Measurements from ENCODE around the gene CCR7. TPM values are rescaled to one million over a fixed set of nuclear protein-coding genes. Genes with fewer than 3 reads are reported as not detected.

Gene CCR7
- total RNA-seq, 2 experiments from 2014 or later: 150 to 156 TPM

GRCh38 chr17:40526668-40527067 is 38.6 kb downstream of the CCR7 start:
- DNase-seq: peak; percentile 5
- CTCF ChIA-PET: interaction anchor here (0.7 to 1.8 kb wide), 2 partner anchors 50 to 76 kb away, joined by 3 to 12 read pairs; no protein-coding TSS in a partner anchor
- no peak overlapping the region for H3K4me3 Mint-ChIP-seq
- peaks cover 38% of the 10 kb centered on the region for H3K4me1 Mint-ChIP-seq (ENCODE audit: low read depth)
- peaks cover 18% of the 10 kb centered on the region for H3K9me3 Mint-ChIP-seq
- intact Hi-C loops (cut with micrococcal nuclease): no loop called here
- no peaks in the 10 kb centered on the region for H3K27me3 Mint-ChIP-seq (ENCODE audit: low read depth)
- H3K36me3 Mint-ChIP-seq (ENCODE audit: low read depth): peaks cover 20% of the 10 kb centered on the region
- no peak overlapping the region for H3K27ac Mint-ChIP-seq

- H3K27me3 Mint-ChIP-seq (ENCODE audit: low read depth): no peaks in the 10 kb centered on the region
- H3K27ac Mint-ChIP-seq: no peak overlapping the region
- H3K36me3 Mint-ChIP-seq (ENCODE audit: low read depth): peaks cover 22% of the 10 kb centered on the region
- intact Hi-C loops (cut with micrococcal nuclease): no loop called here
- H3K4me3 Mint-ChIP-seq: no peak overlapping the region
- no peak for DNase-seq
- H3K9me3 Mint-ChIP-seq: peaks cover 18% of the 10 kb centered on the region
- H3K4me1 Mint-ChIP-seq (ENCODE audit: low read depth): peaks cover 27% of the 10 kb centered on the region
- CTCF ChIA-PET: interaction anchor here (0.6 to 1.0 kb wide), 2 partner anchors 74 to 1143 kb away, joined by 3 read pairs; no protein-coding TSS in a partner anchor
Observed at GRCh38 chr17:40525294-40525693, 40.0 kb downstream of the CCR7 start.

- DNase-seq: no peak
- no peaks in the 10 kb centered on the region for H3K27me3 Mint-ChIP-seq (ENCODE audit: low read depth)
- H3K4me3 Mint-ChIP-seq: no peak overlapping the region
- intact Hi-C loops (cut with micrococcal nuclease): no loop called here
- peaks cover 22% of the 10 kb centered on the region for H3K36me3 Mint-ChIP-seq (ENCODE audit: low read depth)
- H3K27ac Mint-ChIP-seq: no peak overlapping the region
- peaks cover 18% of the 10 kb centered on the region for H3K4me1 Mint-ChIP-seq (ENCODE audit: low read depth)
- CTCF ChIA-PET: interaction anchor here (0.6 to 1.4 kb wide), 2 partner anchors 8 to 80 kb away, joined by 3 read pairs; no protein-coding TSS in a partner anchor
- H3K9me3 Mint-ChIP-seq: peaks cover 18% of the 10 kb centered on the region
Observed at GRCh38 chr17:40524243-40524965, 40.9 kb downstream of the CCR7 start.

DNA sequence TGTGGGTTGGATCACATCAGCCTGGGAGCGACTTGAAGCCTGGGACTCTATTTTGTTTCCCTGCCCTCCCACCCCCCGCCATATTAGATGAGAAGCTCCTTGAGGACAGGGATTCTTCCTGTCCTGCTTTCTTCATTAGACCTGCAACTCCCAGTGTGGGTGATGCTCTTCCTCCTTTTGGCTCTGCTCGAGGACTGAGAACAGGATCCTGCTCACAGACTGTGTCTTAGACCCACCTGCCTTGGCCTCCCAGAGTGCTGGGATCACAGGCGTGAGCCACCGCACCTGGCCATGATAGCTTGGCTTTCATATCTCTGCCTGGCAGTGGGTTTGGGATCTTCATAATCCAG is 42.3 kb downstream of the CCR7 start:
- H3K4me1 Mint-ChIP-seq (ENCODE audit: low read depth): peaks cover 19% of the 10 kb centered on the region
- H3K36me3 Mint-ChIP-seq (ENCODE audit: low read depth): peaks cover 22% of the 10 kb centered on the region

GRCh38 chr17:40522250-40522960 is 42.9 kb downstream of the CCR7 start:
- CTCF ChIA-PET: interaction anchor here (0.6 to 1.1 kb wide), 3 partner anchors 42 to 227 kb away, joined by 3 to 4 read pairs (median 3); no protein-coding TSS in a partner anchor
- Mint-ChIP-seq H3K4me3 (no peak overlapping the region), H3K27me3 (ENCODE audit: low read depth) (peaks cover under 1% of the 10 kb centered on the region), H3K36me3 (ENCODE audit: low read depth) (peaks cover 23% of the 10 kb centered on the region), H3K9me3 (peaks cover 18% of the 10 kb centered on the region), H3K27ac (no peak overlapping the region), H3K4me1 (ENCODE audit: low read depth) (peaks cover 22% of the 10 kb centered on the region)
- intact Hi-C loops (cut with micrococcal nuclease): no loop called here
- no peak for DNase-seq

More for the DNA sequence above, 42.3 kb downstream of the CCR7 start:
- Mint-ChIP-seq H3K9me3 (peaks cover 18% of the 10 kb centered on the region), H3K27me3 (ENCODE audit: low read depth) (no peaks in the 10 kb centered on the region), H3K4me3 (no peak overlapping the region), H3K27ac (no peak overlapping the region)
- CTCF ChIA-PET: interaction anchor here (0.6 to 1.1 kb wide), 3 partner anchors 46 to 228 kb away, joined by 3 to 4 read pairs (median 4); no protein-coding TSS in a partner anchor
- intact Hi-C loops (cut with micrococcal nuclease): no loop called here
- DNase-seq: no peak

DNA sequence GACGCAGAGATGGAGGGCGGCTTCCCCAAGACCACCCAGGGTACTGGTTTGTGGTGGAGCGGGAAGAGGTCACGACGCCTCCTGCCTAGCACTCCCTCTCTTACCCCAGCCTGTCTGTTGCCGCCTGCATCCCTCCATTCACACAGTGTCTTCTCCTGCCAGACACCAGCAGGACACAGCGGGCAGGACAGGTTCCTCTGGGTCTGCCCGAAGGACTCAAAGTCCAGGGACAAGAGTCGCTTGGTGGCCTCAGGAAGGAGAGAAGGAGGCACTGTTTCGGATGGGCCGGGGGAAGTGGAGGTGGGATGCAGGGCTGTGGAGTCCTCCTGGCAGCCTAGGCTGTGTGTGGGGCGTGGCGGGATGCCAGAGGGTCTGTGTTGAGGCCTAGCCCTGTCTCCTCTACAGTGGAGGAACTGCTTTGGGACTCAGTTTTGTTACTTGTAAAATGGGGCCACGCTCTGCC is 44.2 kb downstream of the CCR7 start:
- Mint-ChIP-seq H3K4me1 (ENCODE audit: low read depth) (peaks cover 36% of the 10 kb centered on the region), H3K9me3 (peaks cover 18% of the 10 kb centered on the region), H3K4me3 (no peak overlapping the region), H3K27me3 (ENCODE audit: low read depth) (peaks cover 3% of the 10 kb centered on the region), H3K36me3 (ENCODE audit: low read depth) (peaks cover 26% of the 10 kb centered on the region), H3K27ac (no peak overlapping the region)
- intact Hi-C loops (cut with micrococcal nuclease): no loop called here
- CTCF ChIA-PET: no interaction called here
- peak; percentile 2 for DNase-seq

DNA sequence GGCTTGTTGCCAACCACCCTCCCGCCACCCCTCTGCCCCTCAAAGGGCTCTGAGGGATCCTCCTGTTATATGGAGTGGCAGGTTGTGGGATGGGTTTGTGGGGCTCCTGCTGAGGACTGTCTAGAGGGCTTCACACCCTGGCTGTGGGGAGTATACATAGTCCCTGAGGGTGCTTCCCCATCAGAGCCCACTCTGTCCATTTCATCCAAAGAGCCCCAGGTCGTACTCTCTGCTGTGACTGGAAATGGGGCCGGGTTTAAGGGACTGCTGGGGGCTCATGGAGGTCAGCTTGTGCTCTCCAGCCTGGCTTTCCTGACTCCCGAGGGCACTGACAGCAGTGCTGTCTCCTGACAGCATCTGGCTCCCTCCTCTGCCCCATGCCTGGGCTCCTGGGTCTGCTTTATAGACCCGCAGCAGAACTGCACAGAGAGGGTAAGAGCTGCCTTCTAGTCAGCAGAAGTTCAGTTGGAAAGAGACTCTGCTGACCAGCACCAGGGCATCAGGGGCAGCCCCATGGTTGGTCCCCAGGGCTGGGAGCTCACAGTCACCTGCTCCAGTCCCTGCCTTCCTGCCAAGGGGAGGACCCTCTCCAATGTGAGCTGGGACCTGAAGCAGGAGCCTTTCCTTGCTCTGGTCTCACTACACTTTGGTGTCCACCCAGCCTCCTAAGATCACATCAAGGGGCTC is 46.0 kb downstream of the CCR7 start:
- CTCF ChIA-PET: interaction anchor here (0.6 to 3.7 kb wide), 5 partner anchors 13 to 703 kb away, joined by 3 to 32 read pairs (median 3); no protein-coding TSS in a partner anchor
- H3K4me3 Mint-ChIP-seq: no peak overlapping the region
- H3K4me1 Mint-ChIP-seq (ENCODE audit: low read depth): peaks cover 49% of the 10 kb centered on the region
- peaks cover 1% of the 10 kb centered on the region for H3K9me3 Mint-ChIP-seq
- peaks cover 12% of the 10 kb centered on the region for H3K36me3 Mint-ChIP-seq (ENCODE audit: low read depth)
- intact Hi-C loops (cut with micrococcal nuclease): no loop called here
- H3K27ac Mint-ChIP-seq: no peak overlapping the region
- peaks cover 3% of the 10 kb centered on the region for H3K27me3 Mint-ChIP-seq (ENCODE audit: low read depth)
- no peak for DNase-seq

- Mint-ChIP-seq H3K9me3 (no peaks in the 10 kb centered on the region), H3K27me3 (ENCODE audit: low read depth) (peaks cover 3% of the 10 kb centered on the region), H3K27ac (no peak overlapping the region), H3K36me3 (ENCODE audit: low read depth) (peaks cover 11% of the 10 kb centered on the region), H3K4me1 (ENCODE audit: low read depth) (peaks cover 50% of the 10 kb centered on the region), H3K4me3 (peak overlapping the region; percentile 14)
- CTCF ChIA-PET: interaction anchor here (0.5 to 3.7 kb wide), 5 partner anchors 13 to 1145 kb away, joined by 3 to 32 read pairs (median 3); no protein-coding TSS in a partner anchor
- intact Hi-C loops (cut with micrococcal nuclease): no loop called here
- DNase-seq: no peak
Observed at GRCh38 chr17:40518401-40519088, 46.7 kb downstream of the CCR7 start.

DNA sequence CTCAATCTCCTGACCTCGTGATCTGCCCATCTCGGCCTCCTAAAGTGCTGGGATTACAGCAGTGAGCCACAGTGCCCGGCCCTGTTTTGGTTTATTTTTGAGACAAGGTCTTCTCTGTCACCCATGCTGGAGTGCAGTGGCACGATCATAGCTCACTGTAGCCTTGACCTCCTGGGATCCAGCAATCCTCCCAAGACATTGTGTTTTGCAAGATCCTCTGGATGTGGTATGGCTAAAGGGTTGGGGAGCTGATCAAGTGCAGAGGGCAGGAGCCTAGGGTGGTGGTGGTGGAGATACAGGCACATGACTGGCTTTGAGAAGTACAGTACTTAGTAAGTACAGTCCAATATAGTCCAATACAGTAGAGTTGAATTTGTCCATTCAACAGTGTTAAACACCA is 47.3 kb downstream of the CCR7 start:
- no peaks in the 10 kb centered on the region for H3K9me3 Mint-ChIP-seq
- H3K27me3 Mint-ChIP-seq (ENCODE audit: low read depth): peaks cover 3% of the 10 kb centered on the region
- no peak overlapping the region for H3K27ac Mint-ChIP-seq
- peak overlapping the region; percentile 38 for H3K4me3 Mint-ChIP-seq
- intact Hi-C loops (cut with micrococcal nuclease): loop anchor here (2.0 kb wide), 1 partner anchor 27 kb away; no protein-coding TSS in a partner anchor
- peaks cover 6% of the 10 kb centered on the region for H3K36me3 Mint-ChIP-seq (ENCODE audit: low read depth)
- DNase-seq: no peak
- peaks cover 50% of the 10 kb centered on the region for H3K4me1 Mint-ChIP-seq (ENCODE audit: low read depth)
- CTCF ChIA-PET: interaction anchor here (0.5 to 3.7 kb wide), 9 partner anchors 10 to 1145 kb away, joined by 3 to 32 read pairs (median 4); no protein-coding TSS in a partner anchor

DNA sequence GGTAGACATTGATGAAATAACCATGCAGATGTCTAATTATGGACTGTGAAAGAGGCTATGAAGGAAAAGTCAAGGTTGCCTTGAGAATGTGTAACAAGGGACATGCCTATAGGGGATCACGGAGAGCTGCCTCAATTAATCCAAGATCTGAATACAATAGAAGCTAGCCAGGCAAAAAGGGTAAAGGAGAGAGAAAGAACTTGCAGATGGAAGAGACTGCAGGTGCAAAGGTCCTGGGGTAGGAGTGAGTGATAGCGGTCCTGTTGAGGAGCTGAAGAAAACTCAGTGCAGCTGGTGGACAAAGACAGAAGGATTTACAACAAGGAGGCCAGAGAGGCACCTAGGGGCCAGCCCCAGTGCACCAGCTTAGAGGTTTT is 48.0 kb downstream of the CCR7 start:
- peaks cover 3% of the 10 kb centered on the region for H3K27me3 Mint-ChIP-seq (ENCODE audit: low read depth)
- no peak for DNase-seq
- intact Hi-C loops (cut with micrococcal nuclease): loop anchor here (2.0 kb wide), 1 partner anchor 26 kb away; no protein-coding TSS in a partner anchor

GRCh38 chr17:40516581-40517285 is 48.5 kb downstream of the CCR7 start:
- Mint-ChIP-seq H3K4me3 (peak overlapping the region; percentile 64), H3K36me3 (ENCODE audit: low read depth) (peaks cover 6% of the 10 kb centered on the region), H3K27me3 (ENCODE audit: low read depth) (peaks cover 3% of the 10 kb centered on the region), H3K9me3 (no peaks in the 10 kb centered on the region), H3K4me1 (ENCODE audit: low read depth) (peaks cover 48% of the 10 kb centered on the region), H3K27ac (peak overlapping the region; percentile 82)
- intact Hi-C loops (cut with micrococcal nuclease): loop anchor here (1.0 to 2.0 kb wide), 3 partner anchors 15 to 36 kb away; no protein-coding TSS in a partner anchor
- CTCF ChIA-PET: interaction anchor here (0.5 to 3.7 kb wide), 9 partner anchors 12 to 154 kb away, joined by 3 to 32 read pairs (median 4); no protein-coding TSS in a partner anchor
- peak; percentile 88 for DNase-seq

More for the DNA sequence above, 48.0 kb downstream of the CCR7 start:
- Mint-ChIP-seq H3K9me3 (no peaks in the 10 kb centered on the region), H3K4me3 (peak overlapping the region; percentile 64), H3K27ac (peak overlapping the region; percentile 82), H3K36me3 (ENCODE audit: low read depth) (peaks cover 6% of the 10 kb centered on the region), H3K4me1 (ENCODE audit: low read depth) (peaks cover 50% of the 10 kb centered on the region)
- CTCF ChIA-PET: interaction anchor here (0.5 to 3.7 kb wide), 10 partner anchors 11 to 155 kb away, joined by 3 to 32 read pairs (median 4); no protein-coding TSS in a partner anchor

Measured in activated naive CD4-positive, alpha-beta T cell treated with anti-CD3 and anti-CD28 coated beads for 36 hours (primary cell).